Muscle layer of colon (tissue), 2 donors: ENCODE data around the gene LRRC36.
A peak's percentile ranks its signal among the peaks of the same experiment; 100 is the strongest.

Experiments
- H3K27ac ChIP-seq: one replicate; pipeline ENCODE4 v1.7.0; 2013; ENCODE audit warnings: low read depth, mild to moderate bottlenecking, low read length, moderate library complexity
- H3K27me3 ChIP-seq, 2 donors: one replicate each; pipeline ENCODE4 v1.7.0; 2013; ENCODE audit warnings: low read length in 2 of 2, mild to moderate bottlenecking in 2 of 2; ENCODE audit not compliant: insufficient read depth in 2 of 2, control insufficient read depth in 1 of 2
- H3K36me3 ChIP-seq: one replicate; pipeline ENCODE4 v1.7.0; 2013; ENCODE audit warnings: mild to moderate bottlenecking, low read length; ENCODE audit not compliant: insufficient read depth
- H3K4me1 ChIP-seq: one replicate; pipeline ENCODE4 v1.7.0; 2013; ENCODE audit warnings: mild to moderate bottlenecking, low read length; ENCODE audit not compliant: insufficient read depth
- H3K4me3 ChIP-seq, 2 donors: one replicate each; pipeline ENCODE4 v1.7.0; 2013; ENCODE audit warnings: low read length in 2 of 2, low read depth in 1 of 2, mild to moderate bottlenecking in 1 of 2, moderate library complexity in 1 of 2
- H3K9ac ChIP-seq: one replicate; pipeline ENCODE4 v1.7.0; 2013; ENCODE audit warnings: low read length
- H3K9me3 ChIP-seq: one replicate; pipeline ENCODE4 v1.7.0; 2013; ENCODE audit warnings: mild to moderate bottlenecking, low read length
- donor health status: abdominal sarcoma.
- donor health status: Adenocarcinoma of cecum.

Gene LRRC36, protein sequence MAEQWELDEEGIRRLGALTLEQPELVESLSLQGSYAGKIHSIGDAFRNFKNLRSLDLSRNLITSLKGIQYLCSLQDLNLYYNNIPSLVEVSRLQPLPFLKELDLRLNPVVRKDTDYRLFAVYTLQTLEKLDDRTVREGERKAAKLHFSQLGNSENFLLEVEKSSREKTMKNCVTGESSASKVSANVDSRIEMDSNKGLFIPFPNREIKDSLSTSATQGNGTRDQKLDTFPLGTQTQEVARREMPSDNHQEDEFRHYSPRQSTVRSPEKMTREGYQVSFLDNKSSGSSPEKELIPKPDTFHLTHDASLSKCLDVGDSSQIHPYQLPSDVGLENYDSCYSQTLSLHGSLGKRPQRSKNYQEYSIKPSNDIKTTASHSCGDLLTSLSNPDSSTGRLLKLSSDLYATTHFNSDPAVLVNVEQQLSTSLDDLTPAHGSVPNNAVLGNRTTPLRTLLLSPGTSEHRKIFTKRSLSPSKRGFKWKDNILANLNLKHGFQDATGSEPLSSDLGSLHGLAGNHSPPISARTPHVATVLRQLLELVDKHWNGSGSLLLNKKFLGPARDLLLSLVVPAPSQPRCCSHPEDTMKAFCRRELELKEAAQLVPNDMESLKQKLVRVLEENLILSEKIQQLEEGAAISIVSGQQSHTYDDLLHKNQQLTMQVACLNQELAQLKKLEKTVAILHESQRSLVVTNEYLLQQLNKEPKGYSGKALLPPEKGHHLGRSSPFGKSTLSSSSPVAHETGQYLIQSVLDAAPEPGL

GRCh38 chr16:67326472-67327309 lies at the start of gene LRRC36, which contains the start of gene KCTD19:
Gene LRRC36 (plus strand): TSS chr16:67326815. CDS start chr16:67326863, 48 bp downstream.
Gene KCTD19 (minus strand): TSS chr16:67326741. CDS start chr16:67326707, 34 bp downstream.
- no peaks in the 10 kb centered on the region for H3K9me3 ChIP-seq
- no peaks in the 10 kb centered on the region for H3K36me3 ChIP-seq
- peak within 1 kb of the TSS; percentile 20 to 56 for H3K4me3 ChIP-seq
- H3K27me3 ChIP-seq = peaks cover 6 to 13% of the 10 kb centered on the region in 2 donors
- no peak within 1 kb of the TSS for H3K9ac ChIP-seq
- H3K27ac ChIP-seq = no peak within 1 kb of the TSS
- peaks cover 3% of the 10 kb centered on the region for H3K4me1 ChIP-seq

- H3K9ac ChIP-seq = no peak overlapping the region
- peaks cover 14% of the 10 kb centered on the region for H3K4me1 ChIP-seq
- H3K4me3 ChIP-seq = no peak overlapping the region
- no peaks in the 10 kb centered on the region for H3K9me3 ChIP-seq
- no peak overlapping the region for H3K27ac ChIP-seq
- H3K27me3 ChIP-seq = no peaks in the 10 kb centered on the region
- H3K36me3 ChIP-seq = no peaks in the 10 kb centered on the region
These were observed 49.2 kb upstream of the LRRC36 start for GRCh38 chr16:67277294-67277998.

GRCh38 chr16:67277999-67278772 lies 48.4 kb upstream of the LRRC36 start:
- H3K9ac ChIP-seq = no peak overlapping the region
- peaks cover 14% of the 10 kb centered on the region for H3K4me1 ChIP-seq
- no peaks in the 10 kb centered on the region for H3K27me3 ChIP-seq
- peak overlapping the region in 1 of 2 donors; percentile 44 for H3K4me3 ChIP-seq
- H3K36me3 ChIP-seq = no peaks in the 10 kb centered on the region
- no peaks in the 10 kb centered on the region for H3K9me3 ChIP-seq
- no peak overlapping the region for H3K27ac ChIP-seq

DNA sequence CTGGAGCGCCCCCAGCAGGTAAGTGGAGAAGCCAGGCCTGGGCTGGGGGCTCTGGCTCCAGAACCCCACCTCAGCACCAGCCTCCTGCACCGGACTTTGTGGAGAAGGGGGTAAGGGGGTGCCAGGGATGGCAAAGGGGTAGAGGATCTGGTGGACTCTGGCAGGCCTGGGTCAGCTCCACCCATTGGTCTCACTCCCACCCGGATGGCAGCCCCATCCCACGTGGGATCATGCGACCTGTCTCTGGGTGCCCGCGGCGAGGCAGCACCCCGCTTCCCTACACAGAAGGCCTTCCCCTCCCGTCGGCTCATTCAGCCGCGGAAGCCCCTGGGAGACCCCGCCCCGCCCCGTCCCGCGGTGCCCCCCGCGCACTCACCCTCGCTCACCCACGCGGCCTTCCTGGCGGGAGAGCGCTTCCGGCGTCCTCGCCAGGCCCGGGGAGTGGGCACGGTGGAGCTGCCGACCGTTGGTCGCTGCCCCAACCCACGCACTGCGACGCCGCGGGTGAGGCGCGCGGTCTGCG lies 47.8 kb upstream of the LRRC36 start:
- Histone ChIP-seq H3K36me3 (no peaks in the 10 kb centered on the region), H3K4me3 (peak overlapping the region; percentile 1 to 44), H3K9ac (no peak overlapping the region), H3K27ac (no peak overlapping the region), H3K27me3 (no peaks in the 10 kb centered on the region), H3K4me1 (peaks cover 14% of the 10 kb centered on the region), H3K9me3 (no peaks in the 10 kb centered on the region)

DNA sequence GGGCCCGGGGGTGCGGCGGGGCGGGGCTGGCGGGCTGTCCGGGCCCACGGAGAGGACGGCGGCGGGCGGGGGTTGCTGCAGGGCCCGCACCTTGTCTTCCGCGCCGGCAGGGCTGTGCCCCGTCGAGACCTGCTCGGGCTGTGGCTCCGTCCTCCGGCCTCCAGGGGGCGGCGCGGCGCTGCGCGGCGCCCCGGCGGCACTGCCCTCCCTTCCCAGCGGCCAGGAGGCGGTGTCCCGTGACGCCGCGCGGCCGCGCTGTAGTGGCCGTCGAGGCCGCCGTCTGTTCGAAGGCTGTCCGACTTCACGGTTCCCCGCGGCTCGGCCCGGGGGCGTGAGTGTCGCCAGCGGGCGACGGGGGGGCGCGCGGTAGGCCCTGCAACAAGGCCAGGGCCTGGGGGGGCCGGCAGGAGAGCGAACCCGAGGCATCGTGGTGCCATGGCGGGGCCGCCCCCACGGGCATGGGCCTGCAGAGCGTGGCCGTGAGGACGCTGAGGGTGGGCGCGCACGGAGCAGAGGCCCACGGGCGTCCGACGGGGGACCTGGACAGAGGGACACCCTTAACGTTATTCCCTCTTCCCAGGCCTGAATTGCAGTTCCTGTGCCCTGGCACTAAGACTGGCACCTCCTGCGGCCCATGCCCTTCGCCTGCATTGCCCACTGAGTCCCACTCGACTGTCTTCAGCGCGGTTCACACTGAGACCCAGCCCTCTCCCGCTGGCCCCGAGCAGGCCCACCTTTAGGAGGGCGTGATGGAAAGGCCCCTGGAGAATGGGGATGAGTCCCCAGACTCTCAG lies 47.1 kb upstream of the LRRC36 start, which contains the start of gene PLEKHG4:
TSS of gene PLEKHG4 (plus strand) at position 237 of the 794 bp plus-strand sequence. CDS start at position 750, 513 bp downstream.
- Histone ChIP-seq H3K9ac (no peak within 1 kb of the TSS), H3K9me3 (no peaks in the 10 kb centered on the region), H3K27ac (no peak within 1 kb of the TSS), H3K27me3 (no peaks in the 10 kb centered on the region), H3K36me3 (no peaks in the 10 kb centered on the region), H3K4me3 (peak within 1 kb of the TSS; percentile 1 to 44), H3K4me1 (peaks cover 14% of the 10 kb centered on the region)

DNA sequence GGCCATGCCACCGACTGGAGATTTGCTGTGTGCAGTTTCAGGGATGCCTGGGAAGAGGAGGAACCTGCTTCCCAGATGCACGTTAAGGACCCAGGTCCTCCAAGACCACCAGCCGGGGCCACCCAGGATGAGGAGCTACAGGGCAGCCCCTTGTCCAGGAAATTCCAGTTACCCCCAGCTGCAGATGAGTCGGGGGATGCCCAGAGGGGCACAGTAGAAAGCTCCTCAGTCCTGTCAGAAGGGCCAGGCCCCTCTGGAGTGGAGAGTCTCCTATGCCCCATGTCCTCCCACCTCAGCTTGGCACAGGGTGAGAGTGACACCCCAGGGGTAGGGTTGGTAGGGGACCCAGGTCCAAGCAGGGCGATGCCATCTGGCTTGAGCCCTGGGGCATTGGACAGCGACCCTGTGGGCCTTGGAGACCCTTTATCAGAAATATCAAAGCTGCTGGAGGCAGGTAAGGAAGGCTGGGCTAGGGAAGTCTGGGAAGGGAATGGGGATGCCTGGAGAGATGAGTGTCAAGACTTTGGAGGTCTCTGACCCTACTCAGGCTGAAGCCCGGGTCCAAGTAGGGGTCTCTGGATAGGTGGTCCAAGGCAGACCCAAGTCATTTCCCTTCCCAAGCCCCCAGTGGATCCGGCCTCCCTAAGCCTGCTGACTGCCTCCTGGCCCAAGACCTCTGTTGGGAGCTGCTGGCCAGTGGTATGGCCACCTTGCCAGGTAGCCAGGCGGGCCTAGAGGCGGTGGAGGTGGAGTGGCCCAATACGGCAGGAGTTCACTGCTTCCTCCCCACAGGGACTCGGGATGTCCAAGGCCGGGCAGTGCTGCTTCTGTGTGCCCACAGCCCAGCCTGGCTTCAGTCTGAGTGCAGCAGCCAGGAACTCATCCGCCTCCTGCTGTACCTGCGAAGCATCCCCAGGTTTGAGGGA lies 46.3 kb upstream of the LRRC36 start:
- Histone ChIP-seq H3K36me3 (no peaks in the 10 kb centered on the region), H3K4me3 (no peak overlapping the region), H3K27me3 (no peaks in the 10 kb centered on the region), H3K9me3 (no peaks in the 10 kb centered on the region), H3K27ac (no peak overlapping the region), H3K4me1 (peaks cover 14% of the 10 kb centered on the region), H3K9ac (no peak overlapping the region)

- no peak overlapping the region for H3K27ac ChIP-seq
- H3K4me1 ChIP-seq = peaks cover 14% of the 10 kb centered on the region
- no peak overlapping the region for H3K4me3 ChIP-seq
- no peaks in the 10 kb centered on the region for H3K9me3 ChIP-seq
- no peak overlapping the region for H3K9ac ChIP-seq
- no peaks in the 10 kb centered on the region for H3K36me3 ChIP-seq
- H3K27me3 ChIP-seq = no peaks in the 10 kb centered on the region
These were observed 44.8 kb upstream of the LRRC36 start for GRCh38 chr16:67281536-67282446.

DNA sequence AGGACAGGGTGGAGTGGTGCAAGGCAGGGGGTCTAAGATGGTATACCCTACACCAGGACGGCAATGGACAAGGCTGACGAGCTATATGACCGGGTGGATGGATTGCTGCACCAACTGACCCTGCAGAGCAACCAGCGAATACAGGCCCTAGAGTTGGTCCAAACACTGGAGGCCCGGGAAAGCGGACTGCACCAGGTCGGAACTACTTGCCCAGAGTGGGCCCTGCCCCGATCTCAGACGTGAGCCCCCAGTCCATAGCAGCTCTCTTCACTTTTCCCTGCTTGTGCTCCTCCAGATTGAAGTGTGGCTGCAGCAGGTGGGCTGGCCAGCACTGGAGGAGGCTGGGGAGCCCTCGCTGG lies 44.2 kb upstream of the LRRC36 start:
- no peak overlapping the region for H3K27ac ChIP-seq
- no peaks in the 10 kb centered on the region for H3K36me3 ChIP-seq
- no peaks in the 10 kb centered on the region for H3K27me3 ChIP-seq
- no peak overlapping the region for H3K9ac ChIP-seq
- H3K4me3 ChIP-seq = no peak overlapping the region
- H3K4me1 ChIP-seq = peaks cover 12% of the 10 kb centered on the region
- H3K9me3 ChIP-seq = no peaks in the 10 kb centered on the region
